Upper lobe of left lung (tissue), 6 donors: ENCODE results near the gene SLC32A1. TPM values are rescaled to one million over a fixed set of nuclear protein-coding genes. Genes with fewer than 3 reads are reported as not detected.

Experiments used
- ATAC-seq, 2 donors: fragments of 200-7000 bp; cut with Tn5 transposase; one replicate each; pipeline ENCODE4 v1.9.1; 2022; ENCODE audit warnings: mild to moderate bottlenecking in 2 of 2, moderate library complexity in 2 of 2; ENCODE audit not compliant: low FRiP score in 2 of 2
- DNase-seq, 2 donors: peaks; one replicate each; pipeline ENCODE4 v3.0.0-alpha.2; 2019 to 2020
- H3K27ac ChIP-seq, 4 donors: fragments of 200-600 bp; sonication (generic); one replicate each; pipeline ENCODE4 v1.5.1; 2016 to 2019
- H3K27me3 ChIP-seq, 4 donors: fragments of 200-600 bp; sonication (generic); one replicate each; pipeline ENCODE4 v1.5.1; 2017 to 2019
- H3K36me3 ChIP-seq, 4 donors: fragments of 200-600 bp; sonication (generic); one replicate each; pipeline ENCODE4 v1.5.1; 2016 to 2019
- H3K4me1 ChIP-seq, 4 donors: fragments of 200-600 bp; sonication (generic); one replicate each; pipeline ENCODE4 v1.5.1; 2018 to 2019
- H3K4me3 ChIP-seq, 4 donors: fragments of 200-600 bp; sonication (generic); one replicate each; pipeline ENCODE4 v1.5.1; 2017 to 2019; ENCODE audit warnings: mild to moderate bottlenecking in 2 of 4, moderate library complexity in 1 of 4
- H3K9me3 ChIP-seq, 4 donors: fragments of 200-600 bp; sonication (generic); one replicate each; pipeline ENCODE4 v1.5.1; 2018 to 2019
- EP300 ChIP-seq, 4 donors: sonication (generic); formaldehyde crosslinking; IDR thresholded peaks; one replicate each; pipeline ENCODE4 v1.5.1; 2017; ENCODE audit warnings: antibody characterized with exemption in 4 of 4, control low read depth in 2 of 4
- POLR2A ChIP-seq, 4 donors: fragments of 450-650 bp; IDR thresholded peaks; one replicate each; pipeline ENCODE4 v1.5.1; 2016 to 2017; ENCODE audit warnings: antibody characterized with exemption in 4 of 4, mild to moderate bottlenecking in 2 of 4
- POLR2AphosphoS5 ChIP-seq, 2 donors: sonication (generic); formaldehyde crosslinking; IDR thresholded peaks; one replicate each; pipeline ENCODE4 v1.5.1; 2017; ENCODE audit warnings: antibody characterized with exemption in 2 of 2
- WGBS, 2 donors: methylation state at CpG; one replicate each; pipeline ENCODE4 v1.1.5; 2017 to 2018; 5-methylcytosine and 5-hydroxymethylcytosine counted together
- total RNA-seq, 6 donors: library from RNA; depleted of rRNA in 4 of 6; stranded (reverse); fragments of >200 nt in 4 of 6; gene quantifications; one replicate each; pipeline versions ENCODE4 v1.1.0 to v1.2.1, GENCODE V29; 2016 to 2021
- TF ChIP-seq, protein P1 (sequence below), 6 experiments: fragments of 450-650 bp in 4 of 6; fragments of 200-600 bp in 2 of 6; sonication (generic) in 2 of 6; IDR thresholded peaks; one replicate each; pipeline ENCODE4 v1.5.1; 2016 to 2019; ENCODE audit warnings: antibody characterized with exemption in 6 of 6
- donor health status: DM: no; HTN: no; CAD: no; lungs with moderate emphysema.
- donor health status: DM: no; HTN: yes; CAD: no; lungs with severe emphysema.

Gene SLC32A1
- total RNA-seq, 6 donors from 2014 or later: not detected

- Histone ChIP-seq H3K9me3 (no peaks in the 10 kb centered on the region), H3K36me3 (no peaks in the 10 kb centered on the region), H3K27me3 (peaks cover 0 to 76% (median 46%) of the 10 kb centered on the region in 4 donors), H3K4me3 (peak overlapping the region in 1 of 4 donors; percentile 35), H3K27ac (no peak overlapping the region), H3K4me1 (peaks cover 21 to 56% (median 35%) of the 10 kb centered on the region in 4 donors)
- DNase-seq (no peak), ATAC-seq (peak in 1 of 2 donors; percentile 4)
- TF ChIP-seq, protein P1, sequence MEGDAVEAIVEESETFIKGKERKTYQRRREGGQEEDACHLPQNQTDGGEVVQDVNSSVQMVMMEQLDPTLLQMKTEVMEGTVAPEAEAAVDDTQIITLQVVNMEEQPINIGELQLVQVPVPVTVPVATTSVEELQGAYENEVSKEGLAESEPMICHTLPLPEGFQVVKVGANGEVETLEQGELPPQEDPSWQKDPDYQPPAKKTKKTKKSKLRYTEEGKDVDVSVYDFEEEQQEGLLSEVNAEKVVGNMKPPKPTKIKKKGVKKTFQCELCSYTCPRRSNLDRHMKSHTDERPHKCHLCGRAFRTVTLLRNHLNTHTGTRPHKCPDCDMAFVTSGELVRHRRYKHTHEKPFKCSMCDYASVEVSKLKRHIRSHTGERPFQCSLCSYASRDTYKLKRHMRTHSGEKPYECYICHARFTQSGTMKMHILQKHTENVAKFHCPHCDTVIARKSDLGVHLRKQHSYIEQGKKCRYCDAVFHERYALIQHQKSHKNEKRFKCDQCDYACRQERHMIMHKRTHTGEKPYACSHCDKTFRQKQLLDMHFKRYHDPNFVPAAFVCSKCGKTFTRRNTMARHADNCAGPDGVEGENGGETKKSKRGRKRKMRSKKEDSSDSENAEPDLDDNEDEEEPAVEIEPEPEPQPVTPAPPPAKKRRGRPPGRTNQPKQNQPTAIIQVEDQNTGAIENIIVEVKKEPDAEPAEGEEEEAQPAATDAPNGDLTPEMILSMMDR (IDR thresholded peaks at IDR 0.05): no peak
- TF ChIP-seq POLR2A (IDR thresholded peaks at IDR 0.05) (no peak), POLR2AphosphoS5 (IDR thresholded peaks at IDR 0.05) (no peak), EP300 (IDR thresholded peaks at IDR 0.05) (no peak)
- WGBS, 2 donors: 5 to 11% methylated on average over 24 to 41 of the region's 41 CpGs
Observed at GRCh38 chr20:38730167-38730988, 6.1 kb downstream of the SLC32A1 start.

- WGBS, 2 donors: 0 to 1% methylated on average over 39 to 40 of the region's 40 CpGs
- Histone ChIP-seq H3K4me1 (peaks cover 21 to 48% (median 33%) of the 10 kb centered on the region in 4 donors), H3K27me3 (peaks cover 0 to 68% (median 41%) of the 10 kb centered on the region in 4 donors), H3K36me3 (no peaks in the 10 kb centered on the region), H3K9me3 (no peaks in the 10 kb centered on the region), H3K27ac (no peak overlapping the region), H3K4me3 (peak overlapping the region in 3 of 4 donors; percentile 6 to 35 (median 26))
- ATAC-seq (peak; percentile 79 to 83), DNase-seq (peak; percentile 61 to 95)
- TF ChIP-seq, protein P1 (IDR thresholded peaks at IDR 0.05): peak; percentile 84 to 97 (median 91)
- TF ChIP-seq POLR2AphosphoS5 (IDR thresholded peaks at IDR 0.05) (no peak), POLR2A (IDR thresholded peaks at IDR 0.05) (no peak), EP300 (IDR thresholded peaks at IDR 0.05) (no peak)
Observed at GRCh38 chr20:38730989-38731737, 6.9 kb downstream of the SLC32A1 start.

DNA sequence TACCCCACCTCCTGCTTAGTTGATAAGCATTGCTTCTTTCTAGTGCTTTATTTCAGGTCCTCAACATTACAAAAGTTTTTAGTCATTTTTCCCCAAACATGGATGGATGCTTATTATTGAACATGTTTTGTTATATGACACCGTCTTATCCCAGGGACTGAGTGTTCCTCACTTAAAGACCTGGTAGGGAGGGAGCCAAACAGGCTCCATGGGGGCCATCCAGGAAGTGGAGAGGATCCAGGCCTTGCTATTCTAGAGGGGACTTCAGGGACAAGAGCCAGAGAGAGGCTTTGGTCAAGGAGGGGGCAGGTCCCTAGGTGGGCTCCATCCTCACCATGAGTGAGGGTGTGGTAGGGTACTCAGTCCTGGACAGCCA is 7.4 kb downstream of the SLC32A1 start:
- Histone ChIP-seq H3K27ac (no peak overlapping the region), H3K9me3 (no peaks in the 10 kb centered on the region), H3K4me1 (peaks cover 21 to 45% (median 31%) of the 10 kb centered on the region in 4 donors), H3K4me3 (peak overlapping the region in 1 of 4 donors; percentile 35), H3K36me3 (no peaks in the 10 kb centered on the region), H3K27me3 (peaks cover 0 to 62% (median 38%) of the 10 kb centered on the region in 4 donors)
- DNase-seq (no peak), ATAC-seq (no peak)
- 48 to 65% methylated on average over 1 of the region's 1 CpG for WGBS, 2 donors
- TF ChIP-seq EP300 (IDR thresholded peaks at IDR 0.05) (no peak), POLR2AphosphoS5 (IDR thresholded peaks at IDR 0.05) (no peak), POLR2A (IDR thresholded peaks at IDR 0.05) (no peak)
- TF ChIP-seq, protein P1 (IDR thresholded peaks at IDR 0.05): no peak

- ATAC-seq (no peak), DNase-seq (no peak)
- WGBS, 2 donors: 74 to 83% methylated on average over 4 of the region's 4 CpGs
- no peak overlapping the region for H3K4me3 ChIP-seq
- TF ChIP-seq, protein P1 (IDR thresholded peaks at IDR 0.05): no peak
- TF ChIP-seq POLR2A (IDR thresholded peaks at IDR 0.05) (no peak), POLR2AphosphoS5 (IDR thresholded peaks at IDR 0.05) (no peak), EP300 (IDR thresholded peaks at IDR 0.05) (no peak)
- no peak overlapping the region for H3K27ac ChIP-seq
- H3K27me3 ChIP-seq: peaks cover 0 to 50% (median 29%) of the 10 kb centered on the region in 4 donors
- H3K9me3 ChIP-seq: no peaks in the 10 kb centered on the region
- H3K4me1 ChIP-seq: peaks cover 15 to 33% (median 23%) of the 10 kb centered on the region in 4 donors
- no peaks in the 10 kb centered on the region for H3K36me3 ChIP-seq
Observed at GRCh38 chr20:38732981-38733380, 8.7 kb downstream of the SLC32A1 start.
